Hepatocyte (in vitro differentiated cells): ENCODE data around the gene TMEM184C. TPM values are rescaled to one million over a fixed set of nuclear protein-coding genes. Genes with fewer than 3 reads are reported as not detected.

Source experiments
- DNase-seq: peaks from one replicate; pipeline ENCODE4 v3.0.0-alpha.2; 2016; ENCODE audit warnings: low spot score
- H2AFZ ChIP-seq: fragments of 200-600 bp; sonication (generic); 2 replicates; pipeline ENCODE4 v1.6.0; 2016; ENCODE audit warnings: antibody characterized with exemption, mild to moderate bottlenecking
- H3K27ac ChIP-seq: fragments of 200-600 bp; sonication (generic); 2 replicates; pipeline ENCODE4 v1.5.1; 2016; ENCODE audit warnings: mild to moderate bottlenecking
- H3K27me3 ChIP-seq: fragments of 200-600 bp; sonication (generic); 2 replicates; pipeline ENCODE4 v1.6.1; 2016
- H3K36me3 ChIP-seq: fragments of 200-600 bp; sonication (generic); replicated peaks from 2 replicates; pipeline ENCODE4 v1.5.1; 2016; ENCODE audit warnings: low read depth; ENCODE audit not compliant: insufficient read depth
- H3K4me1 ChIP-seq: fragments of 200-600 bp; sonication (generic); 2 replicates; pipeline ENCODE4 v1.5.1; 2016; ENCODE audit warnings: mild to moderate bottlenecking, moderate library complexity; ENCODE audit not compliant: insufficient read depth
- H3K4me2 ChIP-seq: fragments of 200-600 bp; sonication (generic); 2 replicates; pipeline ENCODE4 v1.6.0; 2016
- H3K4me3 ChIP-seq: fragments of 200-600 bp; sonication (generic); 2 replicates; pipeline ENCODE4 v1.5.1; 2016; ENCODE audit warnings: mild to moderate bottlenecking
- H3K79me2 ChIP-seq: fragments of 200-600 bp; sonication (generic); 2 replicates; pipeline ENCODE4 v1.6.0; 2017; ENCODE audit warnings: mild to moderate bottlenecking
- H3K9me2 ChIP-seq: fragments of 200-600 bp; sonication (generic); replicated peaks from 2 replicates; pipeline ENCODE4 v1.6.0; 2017; ENCODE audit warnings: mild to moderate bottlenecking; ENCODE audit not compliant: insufficient read depth
- H3K9me3 ChIP-seq: fragments of 200-600 bp; sonication (generic); 2 replicates; pipeline ENCODE4 v1.5.1; 2016; ENCODE audit warnings: low read depth, mild to moderate bottlenecking
- H4K20me1 ChIP-seq: fragments of 200-600 bp; sonication (generic); 2 replicates; pipeline ENCODE4 v1.6.0; 2016; ENCODE audit warnings: mild to moderate bottlenecking; ENCODE audit not compliant: insufficient read depth, poor library complexity, severe bottlenecking
- CTCF ChIP-seq: fragments of 200-600 bp; sonication (generic); IDR thresholded peaks from 2 replicates; pipeline ENCODE4 v1.5.1; 2016; ENCODE audit warnings: antibody characterized with exemption, mild to moderate bottlenecking; ENCODE audit not compliant: poor library complexity
- EZH2 ChIP-seq: fragments of 200-600 bp; sonication (generic); IDR thresholded peaks from 2 replicates; pipeline ENCODE4 v1.6.1; 2016; ENCODE audit warnings: antibody characterized with exemption, mild to moderate bottlenecking, borderline replicate concordance
- EZH2phosphoT487 ChIP-seq: fragments of 200-600 bp; sonication (generic); IDR thresholded peaks from one replicate; pipeline ENCODE4 v1.6.1; 2018; ENCODE audit warnings: antibody characterized with exemption, mild to moderate bottlenecking, low read depth, moderate library complexity; ENCODE audit not compliant: unreplicated experiment, severe bottlenecking
- WGBS: methylation state at CpG from one replicate; pipeline ENCODE4 v1.1.6; 2016; ENCODE audit warnings: low lambda C conversion rate; ENCODE audit errors: missing lambda C conversion rate; 5-methylcytosine and 5-hydroxymethylcytosine counted together
- polyA plus RNA-seq: library from polyadenylated mRNA; unstranded; fragments of >200 nt; fragmentation: Nextera tagmentation; extraction: Ambion mirVana; gene quantifications from 2 replicates; pipeline ENCODE4 v1.2.1, GENCODE V29; 2016
- total RNA-seq: library from RNA; depleted of rRNA; stranded (reverse); fragments of >200 nt; gene quantifications from 2 replicates; pipeline ENCODE4 v1.2.3, GENCODE V29; 2014

Gene TMEM184C
- total and polyA plus RNA-seq, 2 experiments from 2014 or later, result 43.0 to 43.9 TPM

- Histone ChIP-seq H3K36me3 (no peaks in the 10 kb centered on the region), H3K27me3 (no peaks in the 10 kb centered on the region), H3K4me3 (no peak overlapping the region), H3K4me2 (no peak overlapping the region), H3K27ac (no peak overlapping the region), H4K20me1 (no peaks in the 10 kb centered on the region), H3K9me3 (no peaks in the 10 kb centered on the region), H3K9me2 (no peaks in the 10 kb centered on the region), H2AFZ (no peak overlapping the region), H3K79me2 (no peaks in the 10 kb centered on the region), H3K4me1 (no peaks in the 10 kb centered on the region)
- TF ChIP-seq EZH2 (no peak), CTCF (no peak), EZH2phosphoT487 (no peak)
- WGBS, result 92% methylated on average over 2 of the region's 2 CpGs
- no peak for DNase-seq
Measured at GRCh38 chr4:147691820-147692219, 74.6 kb downstream of the TMEM184C start.

- TF ChIP-seq EZH2 (no peak), CTCF (no peak), EZH2phosphoT487 (no peak)
- Histone ChIP-seq H2AFZ (no peak overlapping the region), H3K9me2 (no peaks in the 10 kb centered on the region), H3K27ac (peak overlapping the region; percentile 62), H3K79me2 (no peaks in the 10 kb centered on the region), H3K4me1 (no peaks in the 10 kb centered on the region), H4K20me1 (no peaks in the 10 kb centered on the region), H3K4me2 (no peak overlapping the region), H3K27me3 (no peaks in the 10 kb centered on the region), H3K9me3 (no peaks in the 10 kb centered on the region), H3K36me3 (no peaks in the 10 kb centered on the region), H3K4me3 (no peak overlapping the region)
- DNase-seq, result no peak
- 77% methylated on average over 3 of the region's 3 CpGs for WGBS
Measured at GRCh38 chr4:147693218-147693617, 76.0 kb downstream of the TMEM184C start.

- no peak for TF ChIP-seq CTCF
- TF ChIP-seq EZH2phosphoT487, result no peak
- TF ChIP-seq EZH2, result no peak
- Histone ChIP-seq H3K27ac (no peak overlapping the region), H3K79me2 (no peaks in the 10 kb centered on the region), H3K4me2 (no peak overlapping the region), H3K36me3 (no peaks in the 10 kb centered on the region), H3K4me3 (no peak overlapping the region), H3K27me3 (no peaks in the 10 kb centered on the region), H4K20me1 (no peaks in the 10 kb centered on the region), H3K4me1 (no peaks in the 10 kb centered on the region), H2AFZ (no peak overlapping the region), H3K9me3 (no peaks in the 10 kb centered on the region), H3K9me2 (no peaks in the 10 kb centered on the region)
- 61% methylated on average over 1 of the region's 1 CpG for WGBS
- DNase-seq, result no peak
Measured at GRCh38 chr4:147696866-147697265, 79.7 kb downstream of the TMEM184C start.

GRCh38 chr4:147704846-147705245 is 87.6 kb downstream of the TMEM184C start:
- 61% methylated on average over 1 of the region's 1 CpG for WGBS

More at GRCh38 chr4:147704846-147705245, 87.6 kb downstream of the TMEM184C start:
- Histone ChIP-seq H3K4me1 (no peaks in the 10 kb centered on the region), H4K20me1 (no peaks in the 10 kb centered on the region), H3K4me2 (no peak overlapping the region), H3K27me3 (no peaks in the 10 kb centered on the region), H3K9me2 (no peaks in the 10 kb centered on the region), H3K9me3 (no peaks in the 10 kb centered on the region), H3K27ac (no peak overlapping the region), H3K36me3 (no peaks in the 10 kb centered on the region), H3K79me2 (no peaks in the 10 kb centered on the region), H2AFZ (no peak overlapping the region), H3K4me3 (no peak overlapping the region)
- no peak for DNase-seq
- TF ChIP-seq CTCF (no peak), EZH2phosphoT487 (no peak), EZH2 (no peak)
